ENCODE data around the gene CEP112. TPM values are rescaled to one million over a fixed set of nuclear protein-coding genes. Genes with fewer than 3 reads are reported as not detected.
A peak's percentile ranks its signal among the peaks of the same experiment; 100 is the strongest.

Gene CEP112
- total RNA-seq, 2 experiments from 2014 or later = 1.2 to 1.5 TPM

DNA sequence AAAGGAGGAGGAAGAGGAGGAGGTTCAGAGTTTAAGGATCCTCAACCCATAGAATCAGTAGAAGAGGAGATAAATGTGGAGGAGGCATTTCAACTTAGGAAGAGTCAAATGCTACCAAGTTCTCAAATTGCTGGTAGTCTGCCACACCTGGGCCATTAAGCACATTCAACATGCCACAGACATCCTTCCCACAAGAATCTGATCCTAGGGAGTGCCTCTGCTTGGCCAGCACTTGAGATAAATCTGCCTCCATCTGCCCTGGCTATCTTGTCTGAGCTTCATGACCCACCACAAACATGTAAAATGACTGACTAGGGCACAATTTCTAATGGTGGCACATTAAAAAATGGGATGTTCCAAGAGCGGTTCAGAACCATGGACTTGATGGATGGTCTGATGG, 593.2 kb downstream of the CEP112 start:
- intact Hi-C loops (cut with micrococcal nuclease) = no loop called here
- no peaks in the 10 kb centered on the region for H3K36me3 Mint-ChIP-seq (ENCODE audit: low read depth)
- TF ChIP-seq CTCF (IDR thresholded peaks at IDR 0.05) = no peak
- H3K4me3 Mint-ChIP-seq = no peak overlapping the region
- ChIA-PET CTCF (interaction anchor here (1.2 kb wide), 1 partner anchor 196 kb away, joined by 3 read pairs; no protein-coding TSS in a partner anchor), POLR2A (no interaction called here)
- no peaks in the 10 kb centered on the region for H3K9me3 Mint-ChIP-seq
- DNase-seq (no peak), ATAC-seq (no peak)
- no peaks in the 10 kb centered on the region for H3K27me3 Mint-ChIP-seq
- no peak overlapping the region for H3K27ac Mint-ChIP-seq
- H3K4me1 Mint-ChIP-seq (ENCODE audit: low read depth) = peaks cover 19% of the 10 kb centered on the region

- Mint-ChIP-seq H3K9me3 (no peaks in the 10 kb centered on the region), H3K27me3 (no peaks in the 10 kb centered on the region), H3K4me1 (ENCODE audit: low read depth) (peaks cover 26% of the 10 kb centered on the region), H3K27ac (no peak overlapping the region), H3K4me3 (no peak overlapping the region), H3K36me3 (ENCODE audit: low read depth) (no peaks in the 10 kb centered on the region)
- CTCF ChIA-PET = interaction anchor here (1.5 kb wide), 1 partner anchor 14 kb away, joined by 3 read pairs; no protein-coding TSS in a partner anchor
- DNase-seq (no peak), ATAC-seq (no peak)
- no peak for TF ChIP-seq CTCF (IDR thresholded peaks at IDR 0.05)
- intact Hi-C loops (cut with micrococcal nuclease) = no loop called here
- POLR2A ChIA-PET = interaction anchor here (1.9 kb wide), 1 partner anchor 11 kb away, joined by 6 read pairs; no protein-coding TSS in a partner anchor
These were observed 596.8 kb downstream of the CEP112 start for GRCh38 chr17:65595071-65595656.

DNA sequence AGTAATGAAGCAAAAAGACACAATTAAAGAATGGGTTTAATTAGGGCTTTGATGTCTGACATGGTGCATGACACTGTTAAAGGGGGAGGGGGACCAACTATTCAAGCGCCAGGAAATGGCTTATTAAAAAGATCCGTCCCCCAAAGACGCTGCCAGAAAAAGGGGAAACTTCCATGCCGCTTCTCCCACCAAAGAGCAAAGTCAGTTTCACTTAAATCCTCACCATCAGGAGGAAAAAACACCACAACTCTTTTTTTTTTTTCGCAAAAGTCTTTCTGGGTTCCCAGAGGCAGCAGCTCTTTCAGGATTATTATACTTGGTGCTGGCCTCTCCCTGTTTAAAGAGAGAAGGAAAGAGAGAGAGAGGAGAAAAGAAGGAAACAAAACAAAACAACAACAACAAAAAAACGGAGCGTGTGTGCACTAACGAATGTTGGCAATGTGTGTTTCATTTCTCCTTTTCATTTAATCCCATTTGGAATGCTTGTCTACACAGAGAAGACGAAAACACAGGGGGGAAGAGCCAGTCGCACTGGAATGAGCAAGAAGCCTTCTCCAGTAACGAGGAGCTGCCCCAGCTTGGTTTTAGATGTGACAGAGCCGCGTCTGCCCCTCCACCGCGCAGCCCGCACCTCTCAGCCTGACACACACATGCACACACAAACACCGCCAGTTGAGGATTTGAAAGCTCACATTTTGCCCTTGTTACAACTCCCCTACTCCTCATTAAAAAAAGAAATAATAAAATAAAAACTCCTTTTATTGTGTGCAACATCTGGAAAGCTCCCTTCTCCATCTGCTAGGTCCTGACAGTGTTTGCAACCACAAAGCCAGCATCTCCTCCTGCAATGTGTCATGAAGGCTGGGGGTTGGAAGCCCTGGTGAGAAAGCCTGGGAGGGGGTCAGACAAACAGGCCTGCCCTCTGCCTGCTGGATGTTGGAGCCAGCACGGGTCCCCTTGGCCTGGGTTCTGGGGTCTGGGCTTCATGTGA, 597.8 kb downstream of the CEP112 start:
- no peaks in the 10 kb centered on the region for H3K9me3 Mint-ChIP-seq
- TF ChIP-seq CTCF (IDR thresholded peaks at IDR 0.05) = no peak
- H3K27ac Mint-ChIP-seq = no peak overlapping the region
- ChIA-PET CTCF (interaction anchor here (0.8 to 1.5 kb wide), 2 partner anchors 10 to 15 kb away, joined by 3 read pairs; no protein-coding TSS in a partner anchor), POLR2A (interaction anchor here (0.5 to 1.9 kb wide), 2 partner anchors 10 to 451 kb away, joined by 4 to 6 read pairs; no protein-coding TSS in a partner anchor)
- ATAC-seq = peak; percentile 63
- H3K27me3 Mint-ChIP-seq = no peaks in the 10 kb centered on the region
- H3K4me3 Mint-ChIP-seq = peak overlapping the region; percentile 55
- H3K4me1 Mint-ChIP-seq (ENCODE audit: low read depth) = peaks cover 26% of the 10 kb centered on the region
- intact Hi-C loops (cut with micrococcal nuclease) = no loop called here
- DNase-seq = peak; percentile 39
- H3K36me3 Mint-ChIP-seq (ENCODE audit: low read depth) = no peaks in the 10 kb centered on the region

GRCh38 chr17:65593092-65593854, 598.7 kb downstream of the CEP112 start:
- DNase-seq = peak; percentile 20
- intact Hi-C loops (cut with micrococcal nuclease) = no loop called here
- Mint-ChIP-seq H3K27me3 (no peaks in the 10 kb centered on the region), H3K4me1 (ENCODE audit: low read depth) (peaks cover 26% of the 10 kb centered on the region), H3K27ac (peak overlapping the region; percentile 1), H3K9me3 (no peaks in the 10 kb centered on the region), H3K36me3 (ENCODE audit: low read depth) (no peaks in the 10 kb centered on the region), H3K4me3 (peak overlapping the region; percentile 55)
- no peak for ATAC-seq
- TF ChIP-seq CTCF (IDR thresholded peaks at IDR 0.05) = no peak
- ChIA-PET POLR2A (interaction anchor here (1.9 kb wide), 1 partner anchor 9 kb away, joined by 6 read pairs; no protein-coding TSS in a partner anchor), CTCF (no interaction called here)

All from activated CD8-positive, alpha-beta T cell treated with anti-CD3 and anti-CD28 coated beads for 36 hours (primary cell).